DMS53 treated with DMSO at 0.1 percent for 48 hours (cell line): ENCODE measurements around the gene TEX19.
"Not testable (repeated sequence)": the region's sequence is repeated elsewhere in the genome, so short reads cannot be mapped to it uniquely, and the experiment has no call there.

Experiments
- DNase-seq: peaks from one replicate; lab custom pipeline; 2025; ENCODE audit not compliant: unreplicated experiment; lab: John Stamatoyannopoulos, UW

Gene TEX19

GRCh38 chr17:82375359-82376041, 16.5 kb downstream of the TEX19 start:
- no peak for DNase-seq

GRCh38 chr17:82376042-82376730, 17.1 kb downstream of the TEX19 start:
- no peak for DNase-seq

- DNase-seq: not testable (repeated sequence)
Observed at GRCh38 chr17:82377294-82377693, 18.2 kb downstream of the TEX19 start.

GRCh38 chr17:82377924-82378740, 19.1 kb downstream of the TEX19 start:
- no peak for DNase-seq

- no peak for DNase-seq
Observed at GRCh38 chr17:82378741-82379021, 19.6 kb downstream of the TEX19 start.

- DNase-seq: peak; percentile 39
Observed at GRCh38 chr17:82380860-82381702, 22.0 kb downstream of the TEX19 start.

- DNase-seq: not testable (repeated sequence)
Observed at GRCh38 chr17:82381703-82382009, 22.6 kb downstream of the TEX19 start.

- not testable (repeated sequence) for DNase-seq
Observed at GRCh38 chr17:82382220-82382932, 23.3 kb downstream of the TEX19 start.

GRCh38 chr17:82382933-82383255, 23.8 kb downstream of the TEX19 start:
- DNase-seq: no peak

- DNase-seq: no peak
Observed at GRCh38 chr17:82383411-82383810, 24.4 kb downstream of the TEX19 start.

GRCh38 chr17:82384051-82384729, 25.1 kb downstream of the TEX19 start:
- DNase-seq: no peak

GRCh38 chr17:82384730-82385481, 25.9 kb downstream of the TEX19 start:
- peak; percentile 63 for DNase-seq

GRCh38 chr17:82385559-82386254, 26.7 kb downstream of the TEX19 start:
- no peak for DNase-seq

GRCh38 chr17:82386255-82386831, 27.3 kb downstream of the TEX19 start:
- no peak for DNase-seq

- DNase-seq: no peak
Observed at GRCh38 chr17:82386881-82387704, 28.0 kb downstream of the TEX19 start.

GRCh38 chr17:82387705-82388106, 28.7 kb downstream of the TEX19 start:
- no peak for DNase-seq

GRCh38 chr17:82388223-82388921, 29.3 kb downstream of the TEX19 start:
- peak; percentile 65 for DNase-seq
